GM21825 (cell line): Measurements from ENCODE around the gene IFNAR2.
"Not testable (repeated sequence)": the region's sequence is repeated elsewhere in the genome, so short reads cannot be mapped to it uniquely, and the experiment has no call there.

Source experiments
- ATAC-seq: cut with Tn5 transposase; IDR thresholded peaks from one replicate; pipeline ENCODE4 v1.9.1; 2021; ENCODE audit warnings: mild to moderate bottlenecking, moderate library complexity; ENCODE audit not compliant: unreplicated experiment

IFNAR2 gene

DNA sequence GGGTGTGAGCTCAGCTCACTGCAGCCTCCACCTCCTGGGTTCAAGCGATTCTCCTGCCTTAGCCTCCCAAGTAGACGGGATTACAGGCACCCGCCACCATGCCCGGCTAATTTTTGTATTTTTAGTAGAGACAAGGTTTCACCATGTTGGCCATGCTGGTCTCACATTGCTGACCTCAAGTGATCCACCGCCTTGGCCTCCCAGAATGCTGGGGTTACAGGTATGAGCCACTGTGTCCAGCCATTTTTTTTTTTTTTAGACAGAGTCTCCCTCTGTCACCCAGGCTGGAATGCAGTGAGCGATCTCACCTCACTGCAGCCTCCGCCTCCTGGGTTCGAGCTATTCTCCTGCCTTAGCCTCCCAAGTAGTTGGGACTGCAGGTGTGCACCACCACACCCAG, 13.1 kb downstream of the IFNAR2 start:
- not testable (repeated sequence) for ATAC-seq

DNA sequence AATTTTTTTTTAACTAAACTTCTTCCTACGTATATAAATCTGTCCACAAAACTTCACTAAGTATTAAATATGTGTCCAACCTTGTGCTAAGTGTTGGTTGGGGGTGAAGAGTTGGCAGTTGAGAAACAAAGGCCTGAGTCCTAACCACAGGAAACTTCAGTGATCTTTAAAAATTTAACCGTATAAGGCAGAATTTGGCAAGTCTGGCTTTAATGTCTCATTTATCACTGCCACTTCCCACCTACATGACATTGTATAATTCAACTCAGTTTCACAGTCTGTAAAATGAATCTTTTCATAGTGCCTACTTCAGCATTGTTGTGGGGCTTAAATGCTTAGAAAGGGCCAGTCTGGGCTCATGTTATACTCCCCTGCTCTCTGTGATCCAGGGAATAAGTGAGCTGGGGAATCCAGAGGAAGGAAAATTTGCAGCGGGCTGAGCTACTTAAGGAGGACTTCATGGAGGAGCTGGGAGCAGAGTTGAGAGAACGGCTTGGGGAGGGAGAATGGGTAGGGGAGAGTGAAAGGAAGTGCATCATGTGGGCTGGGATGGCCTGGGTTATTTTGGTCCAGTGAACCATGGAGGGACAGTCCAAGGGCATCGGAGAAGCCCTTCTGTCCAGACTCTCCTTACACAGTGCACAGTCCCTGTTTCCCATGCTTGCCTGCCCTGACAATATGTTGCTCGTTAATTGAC, 14.5 kb downstream of the IFNAR2 start:
- no peak for ATAC-seq

DNA sequence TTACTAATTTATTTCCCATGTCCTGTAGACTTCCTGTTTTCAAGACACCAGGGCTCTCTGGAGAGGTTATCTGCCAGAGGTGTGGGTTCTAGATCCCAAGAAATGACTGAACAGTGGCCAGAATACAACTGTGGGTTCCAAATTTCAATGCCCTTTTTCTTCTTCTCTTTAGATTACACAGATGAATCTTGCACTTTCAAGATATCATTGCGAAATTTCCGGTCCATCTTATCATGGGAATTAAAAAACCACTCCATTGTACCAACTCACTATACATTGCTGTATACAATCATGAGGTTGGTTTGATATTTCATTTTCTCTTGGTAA, 15.0 kb downstream of the IFNAR2 start:
- no peak for ATAC-seq

DNA sequence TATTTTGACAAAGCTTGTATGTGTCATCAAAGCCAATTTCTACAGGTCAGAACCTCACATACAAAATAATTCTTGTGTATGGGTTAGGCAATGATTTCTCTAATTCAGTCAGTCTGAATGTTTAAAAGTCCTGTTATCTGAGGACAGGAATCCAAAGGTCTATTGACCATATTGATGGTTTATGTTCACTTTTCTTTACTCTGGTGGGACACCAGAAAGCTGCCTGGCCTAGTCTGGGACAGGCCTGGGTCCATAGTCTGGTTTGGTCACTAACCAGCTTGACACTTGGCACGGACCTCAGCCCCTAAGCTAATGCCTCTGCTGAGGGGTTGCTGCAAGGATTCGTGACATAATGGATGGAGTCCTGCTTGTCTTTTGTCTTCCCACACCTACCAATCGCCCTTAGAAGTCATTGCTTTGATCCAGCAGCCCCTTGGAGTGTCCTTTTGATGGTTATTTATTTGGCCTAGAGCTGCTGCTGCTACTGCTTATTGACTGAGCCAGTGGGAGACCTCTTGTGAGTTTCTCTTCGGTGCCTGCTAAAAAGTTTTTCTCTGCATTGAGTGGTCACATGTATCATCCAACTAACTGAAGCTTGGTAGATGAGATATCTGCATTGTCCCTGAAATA, 15.7 kb downstream of the IFNAR2 start:
- no peak for ATAC-seq

DNA sequence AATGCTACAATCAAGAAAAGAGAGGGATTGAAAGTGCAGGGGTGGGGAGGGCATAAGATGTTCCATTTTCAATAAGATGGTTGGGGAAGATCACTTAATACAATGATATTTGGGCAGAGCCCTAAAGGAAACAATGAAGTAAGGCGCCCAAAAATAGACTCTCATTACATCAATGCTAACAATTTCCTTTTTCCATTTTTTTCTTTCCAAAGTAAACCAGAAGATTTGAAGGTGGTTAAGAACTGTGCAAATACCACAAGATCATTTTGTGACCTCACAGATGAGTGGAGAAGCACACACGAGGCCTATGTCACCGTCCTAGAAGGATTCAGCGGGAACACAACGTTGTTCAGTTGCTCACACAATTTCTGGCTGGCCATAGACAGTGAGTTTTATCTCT, 16.8 kb downstream of the IFNAR2 start:
- ATAC-seq, result no peak

DNA sequence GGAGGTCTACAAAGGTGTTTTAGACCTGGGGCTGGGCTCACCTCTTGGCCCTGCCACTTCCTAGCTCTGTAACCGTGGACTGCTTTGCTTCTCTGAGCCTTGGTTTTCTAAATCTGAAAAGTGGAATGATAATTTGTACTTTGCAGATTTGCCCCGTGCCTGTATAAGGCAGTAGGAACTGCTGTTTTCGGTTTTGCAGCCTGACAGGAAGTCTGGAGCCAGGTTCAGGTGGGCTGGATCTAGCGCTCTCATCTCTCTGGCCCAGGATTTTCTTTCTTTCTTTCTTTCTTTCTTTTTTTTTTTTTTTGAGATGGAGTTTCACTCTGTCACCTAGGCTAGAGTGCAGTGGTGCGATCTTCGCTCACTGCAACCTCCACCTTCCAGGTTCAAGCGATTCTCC, 17.2 kb downstream of the IFNAR2 start:
- no peak for ATAC-seq

DNA sequence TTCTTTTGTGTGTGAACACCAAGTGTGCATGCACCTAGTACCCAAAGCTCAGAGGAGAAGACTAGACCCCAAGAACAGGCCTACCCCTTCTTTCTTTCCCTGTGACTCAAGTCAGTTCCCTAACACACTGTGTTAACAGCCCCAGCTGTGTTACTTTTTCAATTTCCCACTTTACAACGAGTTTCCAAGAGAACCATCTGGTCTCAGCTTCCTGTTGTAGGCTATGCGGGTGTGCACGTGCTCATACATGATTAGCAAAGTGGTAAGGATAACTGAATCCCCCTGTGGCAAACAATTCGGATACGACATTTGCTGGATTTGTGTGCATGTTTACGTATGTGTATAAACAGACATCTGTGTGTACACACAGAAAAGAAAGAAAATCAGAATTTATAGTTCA, 17.9 kb downstream of the IFNAR2 start:
- no peak for ATAC-seq

DNA sequence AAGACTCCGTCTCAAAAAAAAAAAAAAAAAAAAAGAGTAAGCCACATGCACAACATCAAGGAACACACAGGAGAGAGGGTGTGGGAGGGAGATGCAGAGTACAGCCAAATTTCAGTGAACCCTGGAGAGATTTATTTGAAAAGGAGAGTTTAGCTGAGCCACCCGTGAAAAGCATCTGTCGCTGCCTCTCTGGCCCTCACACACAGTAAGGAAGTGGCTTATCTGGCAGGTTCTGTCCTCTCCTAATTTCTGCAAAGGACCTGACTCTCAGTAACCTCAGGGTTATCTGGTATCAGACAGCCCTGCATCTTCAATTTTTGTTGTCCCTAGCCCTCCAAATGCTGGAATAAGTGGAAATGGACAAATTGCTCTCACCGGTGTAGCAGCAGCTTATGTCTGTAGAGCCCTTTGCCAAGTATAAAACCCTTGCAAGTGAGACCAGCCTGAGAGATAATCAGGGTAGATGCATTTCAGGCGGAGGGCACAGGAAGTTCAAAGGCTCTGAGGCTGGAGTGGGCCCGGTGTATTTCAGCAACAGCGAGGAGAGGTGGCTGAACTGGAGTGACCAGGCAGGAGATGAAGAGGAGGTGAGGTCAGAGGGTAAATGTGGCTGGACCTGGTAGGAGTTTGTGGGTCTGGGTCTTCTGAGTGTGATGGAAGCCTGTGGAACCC, 19.7 kb downstream of the IFNAR2 start:
- ATAC-seq, result no peak

DNA sequence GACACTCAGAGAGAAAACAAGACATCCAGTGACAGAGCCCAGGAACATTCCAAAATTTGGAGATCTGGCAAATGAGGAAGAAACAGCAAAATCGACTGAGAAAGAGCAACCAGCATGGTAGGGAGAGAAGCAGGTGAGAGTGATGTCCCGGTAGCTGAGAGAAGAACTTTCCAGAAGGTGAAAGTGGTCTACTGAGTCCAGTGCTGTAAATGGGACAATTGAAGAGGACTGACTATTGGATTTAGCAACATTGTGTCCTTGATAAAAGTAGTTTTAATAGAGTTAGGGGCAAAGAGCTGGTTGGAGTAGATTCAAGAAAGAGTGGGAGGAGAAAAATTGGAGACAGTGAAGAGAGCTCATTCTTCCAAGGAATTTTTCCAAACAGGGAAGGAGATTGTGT, 21.4 kb downstream of the IFNAR2 start:
- ATAC-seq, result no peak

DNA sequence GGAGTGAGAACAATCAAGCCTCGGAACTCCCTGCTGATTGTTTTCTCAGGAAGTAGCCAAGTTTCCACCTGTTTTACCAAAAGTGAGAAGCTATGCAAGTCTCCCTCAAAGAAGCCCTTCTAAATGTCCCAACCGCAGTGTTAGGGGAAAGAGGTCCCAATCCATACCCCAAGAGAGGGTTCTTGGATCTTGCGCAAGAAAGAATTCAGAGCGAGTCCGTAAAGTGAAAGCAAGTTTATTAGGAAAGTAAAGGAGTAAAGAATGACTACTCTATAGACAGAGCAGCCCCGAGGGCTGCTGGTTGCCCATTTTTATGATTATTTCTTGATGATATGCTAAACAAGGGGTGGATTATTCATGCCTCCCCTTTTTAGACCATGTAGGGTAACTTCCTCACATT, 23.6 kb downstream of the IFNAR2 start:
- ATAC-seq, result not testable (repeated sequence)

DNA sequence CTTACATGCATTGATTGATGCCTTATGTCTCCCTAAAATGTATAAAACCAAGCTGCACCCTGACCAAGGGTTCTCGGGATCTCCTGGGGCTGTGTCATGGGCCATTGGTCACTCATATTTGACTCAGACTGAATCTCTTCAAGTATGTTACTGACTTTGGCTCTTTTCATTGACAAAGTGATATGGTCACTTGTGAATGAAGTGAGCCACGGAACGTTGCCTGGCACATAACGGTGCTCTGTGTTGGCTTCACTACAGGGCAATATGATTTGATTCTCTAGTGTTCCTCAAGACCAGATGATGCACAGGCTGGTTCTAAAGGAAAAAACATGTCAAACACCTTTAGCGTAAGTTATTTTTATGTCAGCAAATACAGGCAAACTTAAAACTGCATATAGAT, 25.0 kb downstream of the IFNAR2 start:
- no peak for ATAC-seq

DNA sequence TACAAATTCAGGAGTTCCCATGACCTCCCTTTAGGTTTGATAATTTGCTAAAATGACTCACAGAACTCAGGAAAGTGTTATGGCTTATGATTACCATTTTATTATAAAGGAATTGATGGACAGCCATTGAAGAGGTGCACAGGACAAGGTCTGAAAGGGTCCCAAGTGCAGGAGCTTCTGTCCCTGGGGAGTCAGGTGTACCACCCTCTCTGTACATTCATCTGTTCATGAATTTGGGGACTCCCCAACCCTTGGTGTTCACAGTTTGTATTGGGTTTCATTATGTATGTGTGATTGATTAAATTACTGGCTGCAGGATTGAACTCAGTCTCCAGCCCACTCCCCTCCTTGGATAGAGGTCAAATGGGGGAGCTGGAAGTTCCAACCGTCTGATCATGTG, 25.7 kb downstream of the IFNAR2 start:
- no peak for ATAC-seq

DNA sequence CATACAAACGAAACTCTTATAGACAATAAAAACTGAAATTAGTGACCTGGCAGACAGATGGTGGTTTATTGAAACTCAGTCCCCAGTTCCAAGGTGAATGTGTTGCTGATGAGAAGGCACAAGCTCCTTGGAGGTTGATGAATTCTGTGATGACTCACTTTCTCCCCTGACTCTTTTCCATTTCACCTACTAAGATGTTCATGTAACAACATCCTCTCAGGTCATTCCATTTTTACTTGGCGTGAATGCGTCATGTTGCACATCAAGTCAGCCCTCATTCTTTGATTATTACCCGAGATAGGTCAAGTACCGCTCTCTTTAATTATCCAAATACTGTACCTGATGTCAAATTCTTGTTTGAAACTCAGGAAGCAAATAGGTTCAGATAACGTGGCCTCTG, 26.3 kb downstream of the IFNAR2 start:
- ATAC-seq, result no peak

DNA sequence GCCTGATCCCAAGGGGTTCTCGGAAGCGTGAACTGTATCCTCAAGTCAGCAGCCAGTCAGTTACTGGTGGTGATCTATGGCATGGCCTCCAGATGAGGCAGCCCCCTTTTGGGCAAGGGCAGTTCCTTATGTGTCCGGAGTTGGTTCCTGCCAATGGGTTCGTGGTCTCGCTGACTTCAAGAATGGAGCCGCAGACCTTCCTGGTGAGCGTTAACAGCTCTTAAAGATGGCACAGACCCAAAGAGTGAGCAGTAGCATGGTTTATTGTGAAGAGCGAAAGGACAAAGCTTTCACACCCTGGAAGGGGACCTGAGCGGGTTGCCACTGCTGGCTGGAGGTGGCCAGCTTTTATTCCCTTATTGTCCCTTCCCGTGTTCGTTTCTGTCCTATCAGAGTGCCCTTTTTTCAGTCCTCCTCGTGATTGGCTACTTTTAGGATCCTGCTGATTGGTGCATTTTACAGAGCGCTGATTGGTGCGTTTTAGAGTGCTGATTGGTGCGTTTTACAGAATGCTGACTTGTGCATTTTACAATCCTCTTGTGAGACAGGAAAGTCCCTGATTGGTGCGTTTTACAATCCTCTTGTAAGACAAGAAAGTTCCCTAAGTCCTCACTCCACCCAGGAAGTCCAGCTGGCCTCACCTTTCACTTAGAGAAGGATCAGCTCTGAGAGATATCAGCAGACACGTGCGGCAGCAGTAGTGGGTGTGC, 27.5 kb downstream of the IFNAR2 start:
- no peak for ATAC-seq

DNA sequence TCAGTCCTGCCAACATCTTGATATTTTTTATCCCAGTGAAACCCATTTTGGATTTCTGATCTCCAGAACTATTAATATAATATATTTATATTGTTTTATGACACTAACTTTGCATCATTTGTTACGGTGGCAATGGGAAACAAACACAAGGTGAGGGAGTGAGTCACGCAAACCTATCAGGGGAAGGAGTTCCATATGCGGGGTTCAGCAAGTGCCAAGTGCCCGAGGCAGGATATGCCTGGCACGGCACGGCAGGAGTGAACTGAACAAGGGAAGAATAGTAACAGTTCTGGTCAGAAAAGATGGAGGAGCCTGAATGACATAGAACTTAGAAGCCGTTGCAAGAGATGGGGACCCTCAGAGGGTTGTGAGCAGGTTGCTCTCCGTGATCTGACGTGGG, 28.7 kb downstream of the IFNAR2 start:
- no peak for ATAC-seq

DNA sequence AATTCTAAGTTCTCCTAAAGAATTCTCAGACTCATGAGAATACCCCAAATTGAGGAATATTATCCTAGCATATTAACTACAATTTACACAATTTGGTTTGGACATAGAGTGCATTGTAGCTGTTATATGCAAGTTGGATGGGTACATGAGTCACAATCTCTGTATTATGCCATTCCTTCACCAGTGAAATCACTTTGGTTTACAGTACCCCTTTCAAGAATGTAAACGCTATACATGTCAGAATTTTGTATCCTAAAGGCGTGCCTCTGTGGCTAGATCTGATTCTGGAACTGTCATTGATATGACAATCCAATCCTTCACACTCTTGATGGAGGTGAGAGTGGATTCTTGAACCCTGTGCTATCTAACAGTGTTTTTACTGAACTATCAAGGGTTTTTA, 29.7 kb downstream of the IFNAR2 start:
- ATAC-seq, result no peak

DNA sequence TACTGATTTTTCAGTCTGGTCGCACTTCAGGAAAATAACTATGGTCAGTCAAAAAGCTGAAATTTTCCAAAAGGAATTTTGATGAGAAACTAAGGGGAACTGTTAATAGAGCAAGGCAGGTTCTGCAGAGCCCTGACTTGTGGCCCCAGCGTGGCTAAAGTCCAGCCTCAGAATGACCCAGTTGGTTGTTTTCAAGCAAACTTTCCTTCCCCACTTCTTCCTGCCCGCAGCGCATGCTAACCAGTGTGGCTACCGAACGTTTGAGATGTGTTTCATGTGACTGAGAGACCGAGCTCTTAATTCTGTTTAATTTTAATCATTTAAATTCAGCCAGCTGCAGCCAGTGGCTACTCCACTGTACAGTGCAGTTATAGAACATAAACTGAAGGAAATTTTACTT, 30.3 kb downstream of the IFNAR2 start:
- ATAC-seq, result no peak

DNA sequence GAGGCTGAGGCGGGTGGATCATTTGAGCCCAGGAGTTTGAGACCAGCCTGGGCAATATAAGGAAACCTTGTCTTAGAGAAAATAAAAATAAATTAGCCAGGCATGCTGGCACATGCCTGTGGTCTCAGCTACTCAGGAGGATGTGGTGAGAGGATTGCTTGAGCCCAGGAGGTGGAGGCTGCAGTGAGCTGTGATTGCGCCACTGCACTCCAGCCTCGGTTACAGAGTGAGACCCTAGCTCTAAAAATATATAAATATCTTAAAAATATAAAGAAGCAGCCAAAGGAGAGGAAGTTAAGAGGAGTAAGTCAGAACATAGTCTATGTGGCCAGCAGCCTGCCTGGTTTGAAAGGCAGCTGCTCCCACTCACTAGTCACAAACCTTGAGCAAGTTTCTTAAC, 31.9 kb downstream of the IFNAR2 start:
- no peak for ATAC-seq

DNA sequence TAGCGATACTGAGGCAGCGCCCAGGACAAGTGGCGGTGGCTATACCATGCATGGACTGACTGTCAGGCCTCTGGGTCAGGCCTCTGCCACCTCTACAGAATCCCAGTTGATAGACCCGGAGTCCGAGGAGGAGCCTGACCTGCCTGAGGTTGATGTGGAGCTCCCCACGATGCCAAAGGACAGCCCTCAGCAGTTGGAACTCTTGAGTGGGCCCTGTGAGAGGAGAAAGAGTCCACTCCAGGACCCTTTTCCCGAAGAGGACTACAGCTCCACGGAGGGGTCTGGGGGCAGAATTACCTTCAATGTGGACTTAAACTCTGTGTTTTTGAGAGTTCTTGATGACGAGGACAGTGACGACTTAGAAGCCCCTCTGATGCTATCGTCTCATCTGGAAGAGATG, 33.2 kb downstream of the IFNAR2 start:
- ATAC-seq, result no peak

DNA sequence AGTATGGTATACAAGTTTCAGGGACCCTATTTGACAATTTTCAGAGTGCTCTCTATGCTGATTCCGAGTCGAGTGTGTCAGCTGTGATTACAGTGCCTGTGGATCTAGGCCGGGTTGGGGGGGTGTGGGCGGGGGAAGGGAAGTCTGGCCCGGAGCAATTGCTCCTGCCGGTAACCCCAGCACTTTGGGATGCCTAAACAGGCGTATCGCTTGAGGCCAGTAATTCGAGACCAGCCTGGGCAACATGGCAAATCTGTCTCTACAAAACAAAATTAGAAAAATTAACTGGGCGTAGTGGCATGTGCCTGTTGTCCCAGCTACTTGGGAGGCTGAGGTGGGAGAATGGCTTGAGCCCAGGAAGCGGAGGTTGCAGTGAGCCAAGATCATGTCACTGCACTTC, 34.8 kb downstream of the IFNAR2 start:
- ATAC-seq, result no peak

DNA sequence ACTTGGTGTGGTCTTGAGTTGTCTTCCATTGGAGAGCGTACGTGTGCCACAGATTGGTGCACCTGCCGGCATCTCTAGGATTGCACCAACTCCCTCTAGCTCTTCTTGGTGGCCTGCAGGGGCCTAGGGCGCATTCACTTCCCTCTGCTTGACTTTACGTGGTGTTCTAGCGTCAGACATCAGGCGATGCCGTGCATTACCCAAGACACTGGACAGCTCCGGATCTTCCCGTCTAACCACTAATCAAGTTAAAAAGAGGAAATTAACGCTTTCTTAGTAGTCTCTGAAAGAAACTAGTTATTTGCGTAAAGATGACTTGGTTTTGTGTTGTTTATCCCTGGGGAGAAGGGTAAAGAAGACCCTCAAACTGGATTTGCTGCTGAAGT, 35.9 kb downstream of the IFNAR2 start:
- ATAC-seq, result peak; percentile 32
